ENCODE results near the gene KRT4.

GRCh38 chr12:52790427-52791270 is 23.3 kb downstream of the KRT4 start:
- TF ChIP-seq YY1 (IDR thresholded peaks at IDR 0.05; ENCODE audit: low read depth) = no peak
- TF ChIP-seq RAD21 (IDR thresholded peaks at IDR 0.05; ENCODE audit: low read depth) = no peak
- TF ChIP-seq CEBPB (IDR thresholded peaks at IDR 0.05) = no peak
- no peak for TF ChIP-seq EP300 (IDR thresholded peaks at IDR 0.05; ENCODE audit: borderline replicate concordance)
- no peak for TF ChIP-seq TCF12 (IDR thresholded peaks at IDR 0.05; ENCODE audit: low read depth)
- TF ChIP-seq USF1 (IDR thresholded peaks at IDR 0.05) = no peak
- TF ChIP-seq EGR1 (IDR thresholded peaks at IDR 0.05) = no peak
- no peak for TF ChIP-seq TEAD4 (IDR thresholded peaks at IDR 0.05)
- no peak for TF ChIP-seq TAF1 (IDR thresholded peaks at IDR 0.05; ENCODE audit: low read depth)
- TF ChIP-seq, protein P1, sequence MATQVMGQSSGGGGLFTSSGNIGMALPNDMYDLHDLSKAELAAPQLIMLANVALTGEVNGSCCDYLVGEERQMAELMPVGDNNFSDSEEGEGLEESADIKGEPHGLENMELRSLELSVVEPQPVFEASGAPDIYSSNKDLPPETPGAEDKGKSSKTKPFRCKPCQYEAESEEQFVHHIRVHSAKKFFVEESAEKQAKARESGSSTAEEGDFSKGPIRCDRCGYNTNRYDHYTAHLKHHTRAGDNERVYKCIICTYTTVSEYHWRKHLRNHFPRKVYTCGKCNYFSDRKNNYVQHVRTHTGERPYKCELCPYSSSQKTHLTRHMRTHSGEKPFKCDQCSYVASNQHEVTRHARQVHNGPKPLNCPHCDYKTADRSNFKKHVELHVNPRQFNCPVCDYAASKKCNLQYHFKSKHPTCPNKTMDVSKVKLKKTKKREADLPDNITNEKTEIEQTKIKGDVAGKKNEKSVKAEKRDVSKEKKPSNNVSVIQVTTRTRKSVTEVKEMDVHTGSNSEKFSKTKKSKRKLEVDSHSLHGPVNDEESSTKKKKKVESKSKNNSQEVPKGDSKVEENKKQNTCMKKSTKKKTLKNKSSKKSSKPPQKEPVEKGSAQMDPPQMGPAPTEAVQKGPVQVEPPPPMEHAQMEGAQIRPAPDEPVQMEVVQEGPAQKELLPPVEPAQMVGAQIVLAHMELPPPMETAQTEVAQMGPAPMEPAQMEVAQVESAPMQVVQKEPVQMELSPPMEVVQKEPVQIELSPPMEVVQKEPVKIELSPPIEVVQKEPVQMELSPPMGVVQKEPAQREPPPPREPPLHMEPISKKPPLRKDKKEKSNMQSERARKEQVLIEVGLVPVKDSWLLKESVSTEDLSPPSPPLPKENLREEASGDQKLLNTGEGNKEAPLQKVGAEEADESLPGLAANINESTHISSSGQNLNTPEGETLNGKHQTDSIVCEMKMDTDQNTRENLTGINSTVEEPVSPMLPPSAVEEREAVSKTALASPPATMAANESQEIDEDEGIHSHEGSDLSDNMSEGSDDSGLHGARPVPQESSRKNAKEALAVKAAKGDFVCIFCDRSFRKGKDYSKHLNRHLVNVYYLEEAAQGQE (IDR thresholded peaks at IDR 0.05; ENCODE audit: low read depth) = no peak

All from Ishikawa (cell line).